Measurements from ENCODE around the gene CORO2B. TPM values are rescaled to one million over a fixed set of nuclear protein-coding genes. Genes with fewer than 3 reads are reported as not detected.

Gene CORO2B
- polyA plus RNA-seq, 3 donors: 1.8 to 19.7 (median 7.8) TPM

- WGBS, 3 donors: 86 to 98% (median 98%) methylated on average over 8 of the region's 8 CpGs
- H3K27ac ChIP-seq (ENCODE audit: low read depth, low read length): no peak overlapping the region
Observed at GRCh38 chr15:68696414-68697363, 117.9 kb downstream of the CORO2B start.

DNA sequence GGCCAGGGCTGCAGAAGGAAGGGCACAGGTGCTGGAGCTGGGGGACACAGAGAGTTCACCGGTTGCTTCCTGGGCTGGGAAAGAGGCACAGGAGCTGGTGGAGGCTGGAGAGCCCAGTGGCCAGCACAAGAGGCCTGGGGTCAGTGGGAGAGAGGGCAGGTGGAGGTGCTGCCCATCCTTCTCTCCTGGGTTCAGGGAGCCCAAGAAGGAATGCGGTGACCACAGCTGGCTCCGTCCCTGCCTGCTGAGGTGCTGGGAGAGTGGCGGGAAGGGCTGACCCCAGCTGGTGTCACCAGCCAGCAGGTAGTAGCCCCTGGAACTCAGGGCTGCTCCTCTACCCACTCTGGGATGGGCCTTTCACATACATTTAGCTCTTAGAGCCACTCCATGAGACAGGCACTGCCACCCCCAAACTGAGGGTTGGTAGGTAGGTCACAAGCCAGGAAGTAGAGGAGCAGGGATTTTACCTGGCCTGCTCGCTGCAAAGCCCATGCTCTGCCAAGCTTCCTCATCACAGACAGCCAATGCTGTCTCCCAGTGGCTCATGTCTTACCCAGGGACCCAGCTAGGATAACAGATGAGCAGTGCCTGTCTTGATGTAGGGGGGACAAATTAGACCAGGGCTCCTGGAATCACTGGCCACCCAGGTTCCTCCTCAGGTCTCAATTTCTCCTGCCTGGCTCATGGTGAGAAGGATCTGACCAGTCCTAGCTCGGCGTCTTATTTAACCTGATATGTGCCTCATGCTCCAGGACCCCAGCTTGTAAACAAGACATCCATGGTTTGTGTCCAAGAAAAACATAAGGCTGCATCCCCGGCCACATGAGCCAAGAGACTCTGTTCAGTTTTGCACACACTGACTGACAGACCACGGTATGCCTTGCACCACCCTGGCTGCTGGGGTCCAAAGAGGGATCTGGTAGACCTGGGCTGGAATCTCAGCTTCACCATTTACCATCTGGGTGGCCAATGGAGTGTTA lies 119.2 kb downstream of the CORO2B start:
- 72 to 86% (median 83%) methylated on average over 9 of the region's 9 CpGs for WGBS, 3 donors
- no peak overlapping the region for H3K27ac ChIP-seq (ENCODE audit: low read depth, low read length)

DNA sequence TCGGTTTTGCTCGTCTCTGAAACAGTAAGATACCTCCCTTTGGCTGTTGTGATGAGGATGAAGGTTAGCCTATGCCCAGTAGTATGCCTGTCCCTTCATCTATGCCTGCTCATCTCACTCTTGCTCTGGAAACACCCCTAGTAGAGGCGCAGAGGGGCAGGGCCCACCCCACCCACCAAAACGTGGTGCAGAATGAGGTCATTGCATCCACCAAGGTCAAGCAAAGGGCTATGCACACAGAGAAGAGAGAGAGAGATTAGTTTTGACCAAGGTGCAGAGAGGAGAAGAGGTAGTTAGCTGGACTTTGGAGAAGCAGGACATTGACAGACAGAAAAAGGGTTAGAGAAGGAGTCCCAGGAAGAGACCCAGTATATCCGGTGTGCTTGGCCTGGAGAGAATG lies 119.9 kb downstream of the CORO2B start:
- no peak overlapping the region for H3K27ac ChIP-seq (ENCODE audit: low read depth, low read length)
- 65 to 83% (median 79%) methylated on average over 5 of the region's 5 CpGs for WGBS, 3 donors

GRCh38 chr15:68699124-68699880 lies 120.5 kb downstream of the CORO2B start:
- no peak overlapping the region for H3K27ac ChIP-seq (ENCODE audit: low read depth, low read length)
- WGBS, 3 donors: 79 to 87% (median 80%) methylated on average over 12 of the region's 12 CpGs

DNA sequence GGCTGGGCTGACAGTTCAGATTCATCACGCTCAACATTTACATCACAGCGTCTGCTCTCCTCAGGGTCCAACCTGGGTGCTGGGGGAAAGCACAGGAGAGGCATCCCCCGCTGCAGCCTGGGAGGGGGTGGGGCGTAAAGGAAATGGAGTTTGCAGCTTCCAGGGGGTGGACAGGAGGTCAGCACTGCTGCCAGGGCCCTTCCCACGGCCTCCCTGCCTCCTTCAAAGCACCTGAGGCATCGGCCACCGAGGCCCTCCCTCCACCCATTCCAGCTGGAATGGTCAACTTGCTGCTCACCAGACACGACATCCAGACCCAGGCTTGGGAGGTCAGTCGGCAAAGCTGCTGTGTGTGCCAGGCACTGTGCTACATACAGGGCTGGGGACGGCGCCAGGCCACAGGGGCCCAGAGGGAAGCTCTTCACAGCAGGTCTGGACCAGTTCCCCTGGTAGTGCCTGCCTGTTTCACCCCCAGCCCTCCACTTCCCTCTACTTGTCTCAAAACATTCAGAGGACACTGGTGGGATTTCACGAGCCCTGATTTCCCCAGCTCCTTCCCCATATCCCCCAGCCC lies 121.2 kb downstream of the CORO2B start:
- 57 to 67% (median 65%) methylated on average over 12 of the region's 12 CpGs for WGBS, 3 donors
- no peak overlapping the region for H3K27ac ChIP-seq (ENCODE audit: low read depth, low read length)

DNA sequence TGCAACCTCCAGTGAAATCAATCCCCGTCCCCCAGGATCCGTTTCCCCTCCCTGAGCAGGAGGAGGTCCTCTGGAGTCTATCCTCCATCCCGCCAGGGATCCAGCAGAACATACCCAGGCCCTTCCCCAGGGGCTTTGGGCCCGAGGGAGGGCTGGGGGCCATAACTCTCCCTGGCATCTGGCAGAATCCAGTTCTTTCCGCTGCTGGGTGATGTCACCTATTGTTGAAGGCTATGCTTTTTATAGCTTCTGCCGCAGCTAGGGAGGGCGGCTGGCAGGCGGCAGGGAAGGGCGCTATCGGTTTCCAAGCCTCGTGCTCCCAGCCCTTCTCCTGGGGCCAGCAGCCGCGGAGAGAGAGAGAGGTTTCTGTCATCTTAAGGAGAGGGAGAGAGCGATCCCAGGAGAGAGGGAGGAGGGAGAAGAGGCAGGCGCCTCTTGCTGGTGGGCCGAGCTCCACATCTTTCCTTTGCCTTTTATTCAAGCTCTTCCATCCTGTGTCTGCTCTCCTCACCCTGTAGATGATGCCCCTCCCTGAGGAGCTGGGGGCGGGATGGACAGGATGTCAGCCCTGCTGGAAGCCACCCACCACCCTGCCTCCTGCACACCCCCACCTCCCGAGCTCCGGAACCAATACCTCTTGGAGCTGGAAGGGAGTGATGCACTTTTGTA lies 121.8 kb downstream of the CORO2B start:
- WGBS, 3 donors: 21 to 31% (median 24%) methylated on average over 17 to 19 of the region's 19 CpGs
- H3K27ac ChIP-seq (ENCODE audit: low read depth, low read length): no peak overlapping the region

GRCh38 chr15:68701886-68702285 lies 123.1 kb downstream of the CORO2B start:
- 94 to 97% (median 94%) methylated on average over 6 of the region's 6 CpGs for WGBS, 3 donors
- no peak overlapping the region for H3K27ac ChIP-seq (ENCODE audit: low read depth, low read length)

GRCh38 chr15:68704496-68705021 lies 125.8 kb downstream of the CORO2B start:
- H3K27ac ChIP-seq (ENCODE audit: low read depth, low read length): no peak overlapping the region
- 3 to 10% (median 5%) methylated on average over 6 of the region's 6 CpGs for WGBS, 3 donors

DNA sequence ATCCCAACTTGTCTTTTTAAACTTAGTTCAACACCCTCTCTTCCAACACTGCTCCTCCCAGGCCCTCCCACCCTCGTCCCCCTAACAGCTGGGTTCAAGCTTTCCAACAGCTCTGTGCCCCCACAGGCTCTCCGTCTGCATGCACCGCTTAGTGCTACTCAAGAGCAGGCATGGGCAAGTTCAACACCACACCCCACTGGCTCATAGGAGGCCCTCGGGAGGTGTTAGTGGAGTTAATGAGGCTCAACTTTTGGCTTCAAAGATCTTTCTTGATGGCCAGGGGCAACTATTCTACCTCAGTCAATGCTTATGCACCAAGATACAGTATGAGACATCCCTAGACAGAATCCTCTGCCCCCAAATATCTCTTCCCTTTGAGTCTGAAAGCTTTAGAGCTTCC lies 127.5 kb downstream of the CORO2B start:
- no peak overlapping the region for H3K27ac ChIP-seq (ENCODE audit: low read depth, low read length)
- WGBS, 3 donors: 83 to 93% (median 90%) methylated on average over 4 of the region's 4 CpGs

GRCh38 chr15:68706931-68707330 lies 128.1 kb downstream of the CORO2B start:
- 85 to 91% (median 89%) methylated on average over 11 of the region's 11 CpGs for WGBS, 3 donors
- H3K27ac ChIP-seq (ENCODE audit: low read depth, low read length): no peak overlapping the region

- 50 to 64% (median 63%) methylated on average over 5 of the region's 5 CpGs for WGBS, 3 donors
- no peak overlapping the region for H3K27ac ChIP-seq (ENCODE audit: low read depth, low read length)
Observed at GRCh38 chr15:68707386-68707785, 128.6 kb downstream of the CORO2B start.

DNA sequence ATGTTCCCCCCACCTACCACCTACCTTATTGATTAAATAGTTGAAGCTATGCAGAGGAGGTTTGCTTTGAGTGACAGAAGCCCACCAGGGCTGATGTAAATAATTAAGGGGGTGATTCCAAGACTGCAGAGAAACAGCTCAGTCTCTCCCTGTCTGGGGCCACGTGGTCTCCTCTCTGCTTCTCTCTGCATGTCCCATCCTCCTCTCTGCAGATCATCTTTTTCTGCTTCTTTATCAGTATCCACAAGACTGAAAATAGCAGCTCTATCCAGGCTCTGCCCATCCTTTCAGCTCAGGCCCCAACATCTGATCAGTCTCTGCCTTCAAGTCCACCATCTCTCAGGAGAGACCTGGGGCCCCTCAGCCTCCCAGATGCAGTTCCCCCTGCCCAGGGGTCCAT lies 131.1 kb downstream of the CORO2B start:
- H3K27ac ChIP-seq (ENCODE audit: low read depth, low read length): no peak overlapping the region
- 68 to 89% (median 80%) methylated on average over 1 of the region's 1 CpG for WGBS, 3 donors

GRCh38 chr15:68710536-68710935 lies 131.7 kb downstream of the CORO2B start:
- WGBS, 3 donors: 88 to 93% (median 92%) methylated on average over 16 of the region's 16 CpGs
- H3K27ac ChIP-seq (ENCODE audit: low read depth, low read length): no peak overlapping the region

DNA sequence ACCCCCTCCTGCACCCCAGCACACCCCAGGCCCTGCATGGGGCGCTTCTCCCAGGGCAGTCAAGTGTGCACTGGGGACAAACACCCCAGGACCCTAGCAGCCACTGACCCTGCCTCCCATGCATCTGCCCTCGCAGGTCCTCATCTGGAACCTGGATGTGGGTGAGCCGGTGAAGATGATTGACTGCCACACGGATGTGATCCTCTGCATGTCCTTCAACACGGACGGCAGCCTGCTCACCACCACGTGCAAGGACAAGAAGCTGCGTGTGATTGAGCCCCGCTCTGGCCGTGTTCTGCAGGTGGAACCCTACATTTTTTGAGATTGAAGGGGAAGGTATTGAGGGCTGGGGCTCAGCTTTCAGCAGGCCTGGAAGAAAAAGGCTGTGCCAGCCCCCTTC lies 132.6 kb downstream of the CORO2B start:
- 86 to 95% (median 94%) methylated on average over 10 of the region's 10 CpGs for WGBS, 3 donors
- no peak overlapping the region for H3K27ac ChIP-seq (ENCODE audit: low read depth, low read length)

GRCh38 chr15:68712886-68713285 lies 134.1 kb downstream of the CORO2B start:
- H3K27ac ChIP-seq (ENCODE audit: low read depth, low read length): no peak overlapping the region
- 71 to 84% (median 73%) methylated on average over 4 of the region's 4 CpGs for WGBS, 3 donors

GRCh38 chr15:68713874-68714273 lies 135.1 kb downstream of the CORO2B start:
- WGBS, 3 donors: 77 to 82% (median 82%) methylated on average over 9 of the region's 9 CpGs
- no peak overlapping the region for H3K27ac ChIP-seq (ENCODE audit: low read depth, low read length)

- WGBS, 3 donors: 88 to 95% (median 94%) methylated on average over 8 of the region's 8 CpGs
- H3K27ac ChIP-seq (ENCODE audit: low read depth, low read length): no peak overlapping the region
Observed at GRCh38 chr15:68715111-68715510, 136.3 kb downstream of the CORO2B start.
